Spleen (tissue), 11 donors: ENCODE measurements around the gene FAM89A. TPM values are rescaled to one million over a fixed set of nuclear protein-coding genes. Genes with fewer than 3 reads are reported as not detected.

ENCODE experiments used
- DNase-seq: peaks from one replicate; pipeline ENCODE4 v3.0.0-alpha.2; 2020
- H3K27ac ChIP-seq, 8 donors: fragments of 200-600 bp; sonication (generic) in 7 of 8; 1 replicate in 4 of 8; 2 replicates in 4 of 8; pipeline versions ENCODE4 v1.5.0 to v1.8.0; 2016 to 2021; ENCODE audit warnings: inconsistent platforms in 4 of 8, mild to moderate bottlenecking in 4 of 8, moderate library complexity in 1 of 8
- H3K27me3 ChIP-seq, 7 donors: fragments of 200-600 bp; sonication (generic) in 6 of 7; replicated peaks in 1 of 7; 1 replicate in 4 of 7; 2 replicates in 3 of 7; pipeline versions ENCODE4 v1.5.0 to v1.8.0; 2016 to 2021; ENCODE audit warnings: inconsistent platforms in 3 of 7, mild to moderate bottlenecking in 1 of 7
- H3K36me3 ChIP-seq, 6 donors: fragments of 200-600 bp; sonication (generic) in 5 of 6; 1 replicate in 4 of 6; 2 replicates in 2 of 6; pipeline versions ENCODE4 v1.5.0 to v1.8.0; 2016 to 2021; ENCODE audit warnings: inconsistent platforms in 2 of 6
- H3K4me1 ChIP-seq, 6 donors: fragments of 200-600 bp; sonication (generic) in 5 of 6; 1 replicate in 3 of 6; 2 replicates in 3 of 6; pipeline versions ENCODE4 v1.5.0 to v1.8.0; 2016 to 2021; ENCODE audit warnings: inconsistent platforms in 3 of 6
- H3K4me3 ChIP-seq, 8 donors: fragments of 200-600 bp; sonication (generic) in 7 of 8; 1 replicate in 4 of 8; 2 replicates in 4 of 8; pipeline versions ENCODE4 v1.5.0 to v1.8.0; 2016 to 2021; ENCODE audit warnings: inconsistent platforms in 4 of 8, mild to moderate bottlenecking in 4 of 8, moderate library complexity in 2 of 8
- H3K9me3 ChIP-seq, 8 donors: fragments of 200-600 bp; sonication (generic) in 7 of 8; 1 replicate in 4 of 8; 2 replicates in 4 of 8; pipeline versions ENCODE4 v1.5.0 to v1.8.0; 2016 to 2021; ENCODE audit warnings: inconsistent platforms in 4 of 8
- POLR2A ChIP-seq, 3 donors: fragments of 450-650 bp; IDR thresholded peaks; one replicate each; pipeline ENCODE4 v1.5.1; 2017; ENCODE audit warnings: antibody characterized with exemption in 3 of 3, mild to moderate bottlenecking in 1 of 3
- POLR2AphosphoS5 ChIP-seq, 3 donors: sonication (generic); formaldehyde crosslinking; IDR thresholded peaks; one replicate each; pipeline ENCODE4 v1.5.1; 2017; ENCODE audit warnings: antibody characterized with exemption in 3 of 3
- WGBS, 5 donors: extraction: QIAGEN DNeasy Blood & Tissue Kit in 3 of 5; methylation state at CpG; one replicate each; pipeline versions ENCODE4 v1.1.5 to v1.1.7; 2013 to 2018; 5-methylcytosine and 5-hydroxymethylcytosine counted together
- intact Hi-C: fragments of 100-400 bp; cut with DNase I; formaldehyde crosslinking; loops from one replicate; pipeline ENCODE4 v1.15.0; 2023; ENCODE audit warnings: low total_unique reads
- polyA plus RNA-seq, 3 donors: library from polyadenylated mRNA; stranded (reverse); fragments of 200-250 nt; gene quantifications; one replicate each; pipeline ENCODE4 v1.2.1, GENCODE V29; 2013
- total RNA-seq, 7 donors: library from RNA; depleted of rRNA in 3 of 7; stranded (reverse); fragments of >200 nt in 3 of 7; fragmentation: NEBNext Ultra II Directional in 4 of 7; extraction: Animal tissue kit (Norgen Biotek cat#: 25700) in 4 of 7; gene quantifications; one replicate each; pipeline versions ENCODE4 v1.1.0 to v1.2.1, GENCODE V29; 2016 to 2021
- TF ChIP-seq, protein P1 (sequence below), 11 experiments: fragments of 200-600 bp in 7 of 11; fragments of 450-650 bp in 4 of 11; sonication (generic) in 4 of 11; IDR thresholded peaks in 8 of 11; conservative IDR thresholded peaks in 3 of 11; 1 replicate in 7 of 11; 2 replicates in 4 of 11; pipeline versions ENCODE4 v1.4.0 to v1.8.0; 2016 to 2021; ENCODE audit warnings: antibody characterized with exemption in 11 of 11, inconsistent platforms in 4 of 11, mild to moderate bottlenecking in 1 of 11
- donor health status: healthy with polysubstance abuse.
- donor health status: DM: no; HTN: no; CAD: no; lungs with moderate emphysema.
- donor health status: DM: no; HTN: no; CAD: no.
- donor health status: Bipolar disorder and iron deficiency.
- donor health status: healthy.
- donor health status: DM: no; HTN: no; CAD: no.
- donor health status: DM: yes; HTN: yes; CAD: no.

The FAM89A gene
- total and polyA plus RNA-seq, 10 donors, result 9.8 to 54.8 (median 34.8) TPM

DNA sequence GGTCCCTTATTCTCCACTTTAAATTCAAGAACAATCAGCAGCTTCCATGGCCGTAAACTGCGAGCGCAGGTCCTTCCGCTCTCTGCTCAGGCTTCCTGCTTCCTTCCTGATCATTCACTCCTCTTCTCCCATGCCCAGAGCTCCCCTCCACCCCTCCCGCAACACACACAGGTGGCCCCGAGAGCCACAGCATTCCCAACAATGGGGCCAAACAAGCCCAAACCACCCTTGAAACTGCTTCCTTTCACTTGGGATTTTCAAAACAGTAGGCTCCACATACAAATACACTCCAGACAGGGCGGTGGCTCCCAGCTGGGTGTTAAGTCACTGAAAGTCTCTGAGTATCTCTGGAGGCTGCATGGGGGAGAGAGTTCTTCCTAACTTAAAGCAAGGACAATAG lies 11.4 kb downstream of the FAM89A start:
- peaks cover 7 to 53% (median 17%) of the 10 kb centered on the region in 6 donors for H3K4me1 ChIP-seq
- WGBS, 5 donors, result 16 to 38% (median 25%) methylated on average over 7 of the region's 7 CpGs
- H3K9me3 ChIP-seq, result no peaks in the 10 kb centered on the region
- no peak for DNase-seq
- H3K4me3 ChIP-seq, result peak overlapping the region in 2 of 8 donors; percentile 2 to 30
- intact Hi-C loops, result no loop called here
- H3K36me3 ChIP-seq, result peaks cover 0 to 10% (median 0%) of the 10 kb centered on the region in 6 donors
- H3K27me3 ChIP-seq, result no peaks in the 10 kb centered on the region
- TF ChIP-seq, protein P1, sequence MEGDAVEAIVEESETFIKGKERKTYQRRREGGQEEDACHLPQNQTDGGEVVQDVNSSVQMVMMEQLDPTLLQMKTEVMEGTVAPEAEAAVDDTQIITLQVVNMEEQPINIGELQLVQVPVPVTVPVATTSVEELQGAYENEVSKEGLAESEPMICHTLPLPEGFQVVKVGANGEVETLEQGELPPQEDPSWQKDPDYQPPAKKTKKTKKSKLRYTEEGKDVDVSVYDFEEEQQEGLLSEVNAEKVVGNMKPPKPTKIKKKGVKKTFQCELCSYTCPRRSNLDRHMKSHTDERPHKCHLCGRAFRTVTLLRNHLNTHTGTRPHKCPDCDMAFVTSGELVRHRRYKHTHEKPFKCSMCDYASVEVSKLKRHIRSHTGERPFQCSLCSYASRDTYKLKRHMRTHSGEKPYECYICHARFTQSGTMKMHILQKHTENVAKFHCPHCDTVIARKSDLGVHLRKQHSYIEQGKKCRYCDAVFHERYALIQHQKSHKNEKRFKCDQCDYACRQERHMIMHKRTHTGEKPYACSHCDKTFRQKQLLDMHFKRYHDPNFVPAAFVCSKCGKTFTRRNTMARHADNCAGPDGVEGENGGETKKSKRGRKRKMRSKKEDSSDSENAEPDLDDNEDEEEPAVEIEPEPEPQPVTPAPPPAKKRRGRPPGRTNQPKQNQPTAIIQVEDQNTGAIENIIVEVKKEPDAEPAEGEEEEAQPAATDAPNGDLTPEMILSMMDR (IDR thresholded peaks at IDR 0.05 in 8 of 11, conservative IDR thresholded peaks at IDR 0.05 in 3 of 11), result no peak
- TF ChIP-seq POLR2A (IDR thresholded peaks at IDR 0.05) (no peak), POLR2AphosphoS5 (IDR thresholded peaks at IDR 0.05) (peak in 2 of 3 donors; percentile 66 to 71)
- H3K27ac ChIP-seq, result peak overlapping the region in 6 of 8 donors; percentile 13 to 56 (median 34)

- no peak for TF ChIP-seq POLR2AphosphoS5 (IDR thresholded peaks at IDR 0.05)
- TF ChIP-seq POLR2A (IDR thresholded peaks at IDR 0.05), result no peak
- TF ChIP-seq, protein P1 (IDR thresholded peaks at IDR 0.05 in 8 of 11, conservative IDR thresholded peaks at IDR 0.05 in 3 of 11), result no peak
- no peak for DNase-seq
- 85 to 95% (median 93%) methylated on average over 3 to 10 of the region's 10 CpGs for whole genome bisulfite sequencing, 5 donors
- H3K27me3 ChIP-seq, result no peaks in the 10 kb centered on the region
- H3K4me3 ChIP-seq, result no peak overlapping the region
- peak overlapping the region in 5 of 8 donors; percentile 22 to 56 (median 40) for H3K27ac ChIP-seq
- intact Hi-C loops, result no loop called here
- no peaks in the 10 kb centered on the region for H3K9me3 ChIP-seq
- peaks cover 3 to 46% (median 13%) of the 10 kb centered on the region in 6 donors for H3K4me1 ChIP-seq
- peaks cover 0 to 15% (median 0%) of the 10 kb centered on the region in 6 donors for H3K36me3 ChIP-seq
Measured at GRCh38 chr1:231027971-231028370, 12.1 kb downstream of the FAM89A start.

DNA sequence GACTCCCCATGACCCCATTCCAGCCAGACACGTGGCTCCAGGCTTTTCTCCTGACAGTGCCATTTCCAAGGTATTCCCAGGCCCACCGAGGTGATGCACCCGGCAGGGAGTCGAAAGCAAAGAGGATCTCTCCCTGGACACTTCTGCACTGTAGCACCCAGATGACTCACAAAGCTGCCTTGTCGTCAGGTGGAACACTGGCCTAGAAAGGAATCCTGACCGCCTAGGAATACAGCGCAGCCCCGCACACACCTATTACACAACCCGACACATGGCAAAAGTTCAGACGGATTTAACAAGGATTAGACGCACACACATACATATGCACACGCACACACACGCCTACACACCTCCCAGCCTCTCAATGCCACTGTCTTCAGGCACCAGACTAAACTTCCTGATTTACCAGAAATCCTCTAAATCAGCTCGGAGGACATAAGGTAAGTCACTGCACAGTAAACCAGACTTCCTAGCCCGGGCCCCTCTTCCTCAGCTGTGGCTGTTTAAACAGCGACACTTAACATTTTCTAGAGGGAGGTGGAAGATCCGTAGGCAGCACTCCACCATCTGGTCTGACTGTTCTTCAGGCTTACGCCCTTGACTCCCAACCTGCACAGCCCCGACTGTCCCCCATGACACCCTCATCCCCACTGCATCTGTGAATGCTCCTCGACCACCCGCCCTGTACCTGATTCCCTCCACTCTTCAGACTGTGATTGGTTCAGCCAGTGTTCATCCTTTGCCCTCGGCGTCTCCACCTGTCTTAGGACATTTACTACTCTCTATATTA lies 12.7 kb downstream of the FAM89A start:
- no peak for DNase-seq

More for the DNA sequence above, 12.7 kb downstream of the FAM89A start:
- intact Hi-C loops, result no loop called here
- no peak overlapping the region for H3K4me3 ChIP-seq
- peaks cover 0 to 15% (median 0%) of the 10 kb centered on the region in 6 donors for H3K36me3 ChIP-seq
- TF ChIP-seq POLR2A (IDR thresholded peaks at IDR 0.05) (no peak), POLR2AphosphoS5 (IDR thresholded peaks at IDR 0.05) (no peak)
- TF ChIP-seq, protein P1 (IDR thresholded peaks at IDR 0.05 in 8 of 11, conservative IDR thresholded peaks at IDR 0.05 in 3 of 11), result no peak
- H3K9me3 ChIP-seq, result no peaks in the 10 kb centered on the region
- H3K27ac ChIP-seq, result no peak overlapping the region
- WGBS, 5 donors, result 78 to 90% (median 82%) methylated on average over 21 to 23 of the region's 23 CpGs
- peaks cover 0 to 39% (median 10%) of the 10 kb centered on the region in 6 donors for H3K4me1 ChIP-seq
- no peaks in the 10 kb centered on the region for H3K27me3 ChIP-seq
